Stimulated activated CD4-positive, alpha-beta T cell treated with anti-CD3 and anti-CD28 coated beads, Interleukin-4, amount 100 ng/mL, for 1 hour (primary cell): ENCODE data around the gene PRDM11.

Source experiments
- DNase-seq: peaks from one replicate; pipeline ENCODE4 v3.0.0-alpha.2; 2020

PRDM11 gene

DNA sequence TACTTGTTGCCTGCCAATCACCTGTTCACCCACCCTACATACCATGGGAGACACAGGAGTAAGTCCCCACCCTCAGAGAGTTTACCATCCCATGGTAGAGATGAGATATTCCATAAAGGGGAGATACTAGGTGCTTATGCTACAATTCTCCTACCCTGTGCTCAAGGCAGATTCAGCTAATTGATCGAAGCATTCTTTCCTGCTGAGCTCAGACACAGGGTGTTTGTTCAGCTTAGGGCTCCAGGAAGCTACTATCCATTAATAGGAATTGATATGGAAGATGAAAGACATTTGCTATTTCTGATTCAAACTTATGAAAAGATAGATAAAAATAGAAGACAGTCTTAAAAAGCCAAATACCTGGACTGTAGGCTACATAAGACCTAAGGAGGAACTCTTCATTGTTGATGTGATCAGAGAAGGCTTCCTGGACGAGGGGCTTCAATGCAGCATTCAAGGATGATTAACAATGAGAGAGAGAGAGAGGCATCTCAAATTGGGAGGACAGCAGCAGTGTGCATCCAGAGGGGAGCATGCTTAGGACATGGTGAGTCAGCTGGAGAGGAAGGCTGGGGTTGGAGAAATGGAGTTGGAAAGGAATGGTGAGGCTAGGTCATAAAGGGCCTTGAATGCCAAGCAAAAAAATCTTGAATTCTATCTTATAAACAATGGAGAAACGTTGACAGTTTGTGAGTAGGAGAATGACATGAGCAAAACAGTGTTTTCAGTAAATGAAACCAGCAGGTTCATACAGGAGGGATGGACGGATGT, 124.7 kb downstream of the PRDM11 start:
- DNase-seq = no peak

DNA sequence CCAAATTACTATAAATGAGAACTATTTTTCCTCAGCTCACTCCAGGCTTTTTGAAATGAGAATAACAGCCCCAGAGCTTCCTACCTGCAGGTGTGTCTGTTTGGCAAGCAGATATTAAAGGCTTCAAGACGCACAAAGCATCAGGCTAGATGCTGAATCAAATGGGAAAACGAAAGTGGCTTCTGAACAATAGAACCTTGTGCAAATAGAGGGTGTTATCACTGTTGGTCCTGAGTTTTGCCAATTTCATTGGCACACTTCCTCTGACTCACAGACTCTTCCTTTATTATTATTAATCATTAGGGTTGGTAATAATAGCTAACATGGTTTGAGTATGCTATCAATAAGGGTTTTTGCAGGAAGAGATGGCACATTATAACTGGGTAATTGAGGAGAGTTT, 126.3 kb downstream of the PRDM11 start:
- DNase-seq = no peak

DNA sequence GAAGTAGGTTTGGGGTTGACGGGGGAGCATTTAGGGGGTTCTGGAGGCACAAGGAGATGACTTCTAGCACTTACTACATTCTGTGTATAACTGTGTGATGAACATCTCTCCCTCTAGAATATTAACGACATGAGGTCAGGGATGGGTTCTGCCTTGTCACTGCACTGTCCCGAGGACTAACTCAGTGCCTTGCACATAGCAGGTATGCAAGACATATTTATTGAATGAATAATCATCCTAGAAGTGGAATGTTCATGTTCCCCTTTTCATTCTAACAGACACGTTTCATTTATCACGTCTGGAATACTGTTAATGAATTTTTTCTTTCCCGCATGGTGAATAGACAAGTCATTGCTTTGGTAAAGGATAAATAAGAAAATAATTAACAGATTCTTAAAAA, 127.1 kb downstream of the PRDM11 start:
- no peak for DNase-seq

DNA sequence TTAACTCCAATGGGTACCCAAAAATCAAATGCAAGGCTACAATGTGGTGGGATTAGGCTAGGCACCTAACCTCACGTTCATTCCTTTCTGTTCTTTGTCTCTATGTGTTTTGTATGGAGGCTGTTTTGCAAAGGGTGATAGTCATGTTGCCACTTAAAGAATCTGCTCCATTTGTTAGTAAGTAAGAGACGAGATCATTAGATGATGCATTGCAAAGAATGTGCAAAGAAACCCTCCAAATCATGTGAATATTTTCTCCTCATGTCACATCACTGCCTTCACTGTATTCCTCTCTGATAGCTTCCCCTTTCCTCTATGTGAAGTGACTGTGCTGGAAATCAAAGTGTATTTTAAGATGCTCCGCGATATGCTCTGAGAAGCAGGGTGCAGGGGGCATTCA, 127.8 kb downstream of the PRDM11 start:
- DNase-seq = no peak

DNA sequence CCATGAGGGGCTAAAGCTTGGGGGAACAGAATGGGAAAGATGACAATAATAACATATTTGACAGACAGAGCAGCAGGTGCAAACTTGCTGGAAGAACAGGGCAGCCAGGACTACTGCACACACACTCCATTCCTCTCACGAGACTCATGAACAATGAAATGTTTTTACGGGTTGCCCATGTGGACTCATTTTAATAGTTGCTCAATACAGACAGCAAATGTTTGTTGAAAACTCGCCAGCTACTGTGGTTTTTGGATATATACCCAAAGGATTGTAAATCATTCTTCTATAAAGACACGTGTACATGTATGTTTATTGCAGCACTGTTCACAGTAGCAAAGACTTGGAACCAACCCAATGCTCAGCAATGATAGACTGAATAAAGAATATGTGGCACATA, 129.4 kb downstream of the PRDM11 start:
- no peak for DNase-seq

DNA sequence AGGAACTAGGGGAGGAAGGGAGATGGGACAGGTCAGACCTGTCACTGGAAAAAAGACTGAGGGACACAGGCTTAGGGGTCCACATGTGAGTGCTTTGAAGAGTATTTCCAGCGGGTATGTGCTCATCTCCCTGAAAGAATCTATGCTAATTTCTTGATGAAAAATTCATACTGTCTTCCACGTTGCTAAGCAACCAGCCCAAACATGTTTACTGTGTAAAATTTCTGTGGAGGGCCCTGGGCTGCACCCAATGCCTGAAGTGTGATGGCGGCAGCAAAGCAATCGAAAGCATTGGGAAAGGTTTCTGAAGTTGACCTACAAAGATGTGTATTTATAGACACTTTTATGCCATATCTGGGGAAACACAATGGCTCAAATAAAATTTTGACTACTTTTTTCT, 132.3 kb downstream of the PRDM11 start:
- no peak for DNase-seq

DNA sequence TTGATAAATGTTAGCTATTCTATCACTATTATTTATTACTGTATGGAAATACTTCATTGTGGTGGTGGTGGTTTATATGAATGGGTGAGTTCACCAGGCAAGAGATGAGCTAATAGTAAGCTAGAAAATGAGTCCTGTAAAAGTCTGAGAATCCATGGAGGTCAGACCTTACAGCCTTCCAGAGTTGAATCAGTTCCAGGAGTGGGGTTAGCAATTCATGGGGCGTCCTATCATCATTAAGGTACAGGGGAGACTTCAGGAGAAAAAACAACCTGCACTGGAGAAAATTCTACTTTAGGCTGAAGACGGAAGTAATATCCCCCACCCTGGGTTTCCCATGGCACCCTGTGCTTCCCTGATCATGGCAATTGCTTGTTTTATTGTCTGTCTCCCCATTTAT, 133.2 kb downstream of the PRDM11 start:
- no peak for DNase-seq

DNA sequence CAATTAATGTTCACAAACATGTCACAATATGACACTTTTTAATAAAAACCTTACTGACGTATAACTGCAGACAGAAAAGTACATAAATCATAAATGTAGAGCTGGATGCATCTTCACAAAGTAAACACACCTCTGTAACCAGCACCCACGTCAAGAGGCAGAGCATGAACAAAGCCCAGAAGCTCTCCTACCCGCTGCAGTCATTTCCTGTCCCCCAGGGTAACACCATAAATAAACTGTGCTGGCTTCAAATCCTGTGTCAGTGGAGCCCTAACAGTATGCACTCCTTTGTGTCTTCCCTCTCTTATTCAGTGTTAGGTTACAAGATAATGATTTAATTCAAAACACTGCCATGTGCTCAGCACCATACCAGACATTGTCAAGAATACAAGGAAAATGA, 134.0 kb downstream of the PRDM11 start:
- DNase-seq = no peak

DNA sequence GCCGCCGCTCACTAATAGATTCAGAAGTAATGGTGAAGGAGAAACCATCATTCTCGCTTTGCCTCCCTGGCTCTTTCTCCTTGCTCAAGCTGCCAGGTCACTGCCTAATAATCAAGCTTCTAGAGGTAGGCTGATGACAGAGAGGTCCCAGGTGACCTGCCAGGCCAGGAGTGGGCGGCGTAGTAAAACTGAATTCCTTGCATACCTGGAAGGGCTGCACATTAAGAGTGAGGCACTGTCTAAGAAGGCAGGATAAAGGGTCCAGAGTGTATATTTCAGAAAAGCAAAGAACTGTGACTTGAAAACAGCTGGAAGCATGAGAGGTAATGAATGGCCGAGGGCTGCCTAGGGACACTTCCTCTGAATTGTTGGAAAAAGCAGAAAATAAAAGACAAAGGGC, 135.6 kb downstream of the PRDM11 start:
- DNase-seq = no peak
